Effector memory CD4-positive, alpha-beta T cell (primary cell): ENCODE measurements around the gene AFG1L.

Experiments used
- DNase-seq, 3 donors: peaks; one replicate each; pipeline ENCODE4 v3.0.0-alpha.2; 2020
- H3K27ac ChIP-seq: 2 replicates; pipeline ENCODE4 v1.7.0; 2013; ENCODE audit warnings: mild to moderate bottlenecking, low read length, moderate library complexity; ENCODE audit not compliant: insufficient read depth, poor library complexity, severe bottlenecking
- H3K27me3 ChIP-seq: replicated peaks from 2 replicates; pipeline ENCODE4 v1.7.0; 2013; ENCODE audit warnings: mild to moderate bottlenecking, low read length; ENCODE audit not compliant: insufficient read depth, control insufficient read depth, poor library complexity, severe bottlenecking
- H3K36me3 ChIP-seq: 2 replicates; pipeline ENCODE4 v1.7.0; 2013; ENCODE audit warnings: mild to moderate bottlenecking, low read length, moderate library complexity; ENCODE audit not compliant: control insufficient read depth, insufficient read depth
- H3K4me1 ChIP-seq: 2 replicates; pipeline ENCODE4 v1.7.0; 2013; ENCODE audit warnings: low read length, mild to moderate bottlenecking; ENCODE audit not compliant: control insufficient read depth, insufficient read depth, poor library complexity, severe bottlenecking
- H3K4me3 ChIP-seq: 2 replicates; pipeline ENCODE4 v1.7.0; 2013; ENCODE audit warnings: low read length, low read depth, mild to moderate bottlenecking; ENCODE audit not compliant: insufficient read depth, poor library complexity, severe bottlenecking
- H3K9me3 ChIP-seq: 2 replicates; pipeline ENCODE4 v1.7.0; 2013; ENCODE audit warnings: mild to moderate bottlenecking, low read length, moderate library complexity; ENCODE audit not compliant: control insufficient read depth

AFG1L gene

GRCh38 chr6:108489699-108490098 lies 194.8 kb downstream of the AFG1L start:
- Histone ChIP-seq H3K9me3 (no peaks in the 10 kb centered on the region), H3K27me3 (no peaks in the 10 kb centered on the region), H3K27ac (no peak overlapping the region), H3K4me1 (no peaks in the 10 kb centered on the region), H3K4me3 (no peak overlapping the region), H3K36me3 (no peaks in the 10 kb centered on the region)
- no peak for DNase-seq

GRCh38 chr6:108492131-108492766 lies 197.4 kb downstream of the AFG1L start:
- no peak for DNase-seq
- Histone ChIP-seq H3K27ac (no peak overlapping the region), H3K4me3 (no peak overlapping the region), H3K36me3 (no peaks in the 10 kb centered on the region), H3K9me3 (no peaks in the 10 kb centered on the region), H3K27me3 (no peaks in the 10 kb centered on the region), H3K4me1 (no peaks in the 10 kb centered on the region)

DNA sequence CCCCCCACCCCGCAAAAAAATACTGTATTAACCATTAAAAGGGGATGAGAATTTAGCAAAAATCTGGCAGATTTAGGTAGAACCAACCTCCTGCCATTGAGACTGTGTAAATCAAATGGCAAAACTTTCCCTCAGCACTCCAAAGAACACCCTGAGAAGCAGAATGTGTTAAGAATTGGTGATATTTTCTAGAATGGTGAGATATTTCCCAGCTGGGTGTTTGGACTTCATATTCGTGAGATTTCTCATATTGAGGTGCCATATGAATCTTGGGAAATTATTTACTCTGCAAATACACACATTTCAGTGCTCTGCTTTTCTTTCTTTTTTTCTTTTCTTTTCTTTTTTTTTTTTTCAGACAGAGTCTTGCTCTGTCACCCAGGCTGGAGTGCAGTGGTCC lies 199.6 kb downstream of the AFG1L start:
- H3K27me3 ChIP-seq: no peaks in the 10 kb centered on the region
- DNase-seq: no peak
- no peak overlapping the region for H3K4me3 ChIP-seq
- no peaks in the 10 kb centered on the region for H3K4me1 ChIP-seq
- no peaks in the 10 kb centered on the region for H3K9me3 ChIP-seq
- H3K36me3 ChIP-seq: no peaks in the 10 kb centered on the region
- H3K27ac ChIP-seq: no peak overlapping the region

GRCh38 chr6:108497883-108498282 lies 203.0 kb downstream of the AFG1L start:
- Histone ChIP-seq H3K9me3 (no peaks in the 10 kb centered on the region), H3K27ac (no peak overlapping the region), H3K4me1 (no peaks in the 10 kb centered on the region), H3K4me3 (no peak overlapping the region), H3K27me3 (no peaks in the 10 kb centered on the region), H3K36me3 (no peaks in the 10 kb centered on the region)
- DNase-seq: no peak

DNA sequence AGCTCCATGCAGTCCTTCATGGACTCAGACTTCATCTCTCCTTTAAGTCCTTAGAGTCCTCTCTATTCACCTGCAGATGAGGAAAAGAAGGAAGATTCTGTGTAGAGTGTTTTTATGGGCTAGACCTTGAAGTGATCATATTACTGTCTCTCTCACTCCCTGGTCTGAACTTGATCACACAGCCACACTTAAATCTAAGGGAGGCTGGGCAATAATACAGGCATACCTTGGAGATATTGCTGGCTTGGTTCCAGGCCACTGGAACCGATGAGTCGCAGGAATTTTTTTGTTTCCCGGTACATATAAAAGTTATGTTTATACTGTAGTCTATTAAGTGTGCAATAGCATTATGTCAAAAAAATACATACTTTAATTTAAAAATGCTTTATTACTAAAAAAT lies 206.7 kb downstream of the AFG1L start:
- no peaks in the 10 kb centered on the region for H3K27me3 ChIP-seq
- DNase-seq: no peak
- H3K9me3 ChIP-seq: no peaks in the 10 kb centered on the region
- no peaks in the 10 kb centered on the region for H3K4me1 ChIP-seq
- no peak overlapping the region for H3K4me3 ChIP-seq
- H3K27ac ChIP-seq: no peak overlapping the region
- no peaks in the 10 kb centered on the region for H3K36me3 ChIP-seq

GRCh38 chr6:108502832-108503231 lies 208.0 kb downstream of the AFG1L start:
- Histone ChIP-seq H3K27ac (no peak overlapping the region), H3K27me3 (no peaks in the 10 kb centered on the region), H3K9me3 (no peaks in the 10 kb centered on the region), H3K4me1 (no peaks in the 10 kb centered on the region), H3K36me3 (no peaks in the 10 kb centered on the region), H3K4me3 (no peak overlapping the region)
- no peak for DNase-seq

- Histone ChIP-seq H3K36me3 (no peaks in the 10 kb centered on the region), H3K27me3 (no peaks in the 10 kb centered on the region), H3K4me1 (no peaks in the 10 kb centered on the region), H3K4me3 (no peak overlapping the region), H3K27ac (no peak overlapping the region), H3K9me3 (no peaks in the 10 kb centered on the region)
- DNase-seq: no peak
Measured at GRCh38 chr6:108507316-108507715, 212.5 kb downstream of the AFG1L start.

GRCh38 chr6:108510461-108511319 lies 215.8 kb downstream of the AFG1L start:
- Histone ChIP-seq H3K4me1 (no peaks in the 10 kb centered on the region), H3K36me3 (no peaks in the 10 kb centered on the region), H3K27me3 (no peaks in the 10 kb centered on the region), H3K27ac (no peak overlapping the region), H3K4me3 (no peak overlapping the region), H3K9me3 (no peaks in the 10 kb centered on the region)
- no peak for DNase-seq

DNA sequence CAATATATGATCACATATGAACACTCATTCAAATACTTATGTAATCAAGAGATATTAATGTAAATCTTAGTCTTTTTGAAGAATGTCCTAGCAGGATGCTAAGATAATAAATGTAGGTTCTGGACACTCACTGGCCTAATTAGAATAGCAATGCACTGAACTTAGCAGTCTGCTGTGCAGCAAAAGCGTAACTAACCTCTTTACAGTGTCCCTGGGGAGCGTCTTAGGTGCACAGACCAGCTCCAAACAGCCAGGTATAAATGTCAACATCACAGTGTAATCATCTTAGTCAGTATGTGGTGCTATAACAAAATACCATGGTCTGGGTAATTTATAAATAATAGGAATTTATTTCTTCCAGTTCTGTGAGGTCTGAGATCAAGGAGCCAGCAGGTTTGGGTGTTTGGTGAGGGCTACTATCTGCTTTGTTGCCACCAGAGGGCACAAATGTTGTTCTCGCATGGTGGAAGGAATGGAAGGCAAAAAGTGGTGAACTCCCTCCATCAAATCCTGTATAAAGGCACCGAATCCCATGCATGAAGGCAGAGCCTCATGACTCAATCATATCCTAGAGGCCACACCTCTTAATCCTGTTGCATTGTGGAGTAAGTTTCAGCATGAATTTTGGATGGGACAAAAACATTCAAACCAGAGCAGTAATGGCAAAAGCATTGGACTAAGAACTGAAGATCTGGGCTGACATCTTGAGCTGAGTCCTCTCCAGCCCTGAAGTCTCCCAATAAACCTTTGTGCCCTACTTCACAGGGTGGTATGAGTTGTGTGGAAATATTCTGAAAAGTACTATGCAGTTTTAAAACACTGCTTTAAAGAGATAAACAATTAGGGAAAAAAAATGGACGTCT lies 224.1 kb downstream of the AFG1L start:
- H3K27me3 ChIP-seq: no peaks in the 10 kb centered on the region
- H3K9me3 ChIP-seq: no peaks in the 10 kb centered on the region
- H3K27ac ChIP-seq: no peak overlapping the region
- DNase-seq: no peak
- no peaks in the 10 kb centered on the region for H3K36me3 ChIP-seq
- no peaks in the 10 kb centered on the region for H3K4me1 ChIP-seq
- no peak overlapping the region for H3K4me3 ChIP-seq
